DMS79 treated with DMSO at 0.1 percent for 48 hours (cell line): ENCODE data around the gene SNRNP25.
A peak's percentile ranks its signal among the peaks of the same experiment; 100 is the strongest.

Experiments
- DNase-seq: peaks from one replicate; lab custom pipeline; 2025; lab: John Stamatoyannopoulos, UW

SNRNP25 gene

DNA sequence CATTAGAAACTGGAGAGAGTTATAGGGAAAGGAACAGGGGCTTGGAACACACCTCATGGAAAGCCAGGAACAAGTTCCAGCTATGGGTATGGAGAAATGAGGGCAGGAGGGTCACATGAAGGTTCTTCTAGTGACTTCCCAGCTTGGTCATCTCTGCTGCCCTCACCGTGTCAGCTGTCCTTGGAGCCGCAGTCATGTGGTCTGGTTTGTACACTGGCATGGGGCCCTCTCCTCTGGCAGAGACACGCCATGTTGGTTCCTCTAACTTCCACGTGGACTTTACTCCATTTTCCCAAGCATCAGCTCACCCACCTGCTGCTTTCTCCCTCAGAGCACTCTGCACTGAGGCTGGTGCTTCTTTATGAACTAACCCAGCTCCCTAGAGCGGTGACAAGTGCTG is 50.7 kb downstream of the SNRNP25 start:
- no peak for DNase-seq

DNA sequence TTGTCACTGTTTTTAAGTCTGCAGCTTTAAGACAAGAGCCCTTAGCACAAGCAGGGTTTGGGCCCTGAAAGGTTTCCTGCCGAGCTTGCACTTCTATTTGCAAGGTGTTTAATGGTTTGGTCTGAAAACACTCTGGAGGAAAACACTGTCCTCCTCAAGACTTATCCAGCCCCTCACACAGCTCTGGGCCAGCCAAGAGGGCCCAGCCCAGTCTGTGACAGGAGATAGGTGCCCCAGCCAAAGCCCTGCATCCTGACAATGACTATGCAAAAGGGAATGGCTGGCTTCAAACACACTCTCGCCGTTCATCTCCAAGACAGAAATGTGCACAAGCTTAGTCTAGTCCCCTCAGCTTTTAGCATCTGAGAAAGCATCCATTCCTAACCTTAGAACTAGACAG is 51.3 kb downstream of the SNRNP25 start:
- no peak for DNase-seq

DNA sequence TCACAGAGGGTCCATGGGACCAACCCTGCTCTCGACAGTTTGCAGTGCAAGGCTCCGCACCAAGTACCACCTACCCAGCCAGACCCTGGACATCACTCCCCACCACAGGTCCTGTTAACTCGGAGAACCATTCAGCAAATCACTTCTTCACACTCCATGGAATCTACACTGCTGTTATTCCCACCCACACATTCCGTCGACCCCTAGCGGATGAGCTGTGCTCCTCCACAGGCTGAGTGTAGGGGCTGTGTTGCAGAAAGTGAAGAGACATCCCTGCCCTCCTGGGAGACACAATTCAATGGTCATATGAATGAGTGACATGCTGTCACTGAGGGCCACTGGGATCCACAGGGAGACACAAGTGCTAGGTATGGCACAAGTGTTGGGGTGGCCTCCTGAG is 51.9 kb downstream of the SNRNP25 start:
- DNase-seq, result no peak

DNA sequence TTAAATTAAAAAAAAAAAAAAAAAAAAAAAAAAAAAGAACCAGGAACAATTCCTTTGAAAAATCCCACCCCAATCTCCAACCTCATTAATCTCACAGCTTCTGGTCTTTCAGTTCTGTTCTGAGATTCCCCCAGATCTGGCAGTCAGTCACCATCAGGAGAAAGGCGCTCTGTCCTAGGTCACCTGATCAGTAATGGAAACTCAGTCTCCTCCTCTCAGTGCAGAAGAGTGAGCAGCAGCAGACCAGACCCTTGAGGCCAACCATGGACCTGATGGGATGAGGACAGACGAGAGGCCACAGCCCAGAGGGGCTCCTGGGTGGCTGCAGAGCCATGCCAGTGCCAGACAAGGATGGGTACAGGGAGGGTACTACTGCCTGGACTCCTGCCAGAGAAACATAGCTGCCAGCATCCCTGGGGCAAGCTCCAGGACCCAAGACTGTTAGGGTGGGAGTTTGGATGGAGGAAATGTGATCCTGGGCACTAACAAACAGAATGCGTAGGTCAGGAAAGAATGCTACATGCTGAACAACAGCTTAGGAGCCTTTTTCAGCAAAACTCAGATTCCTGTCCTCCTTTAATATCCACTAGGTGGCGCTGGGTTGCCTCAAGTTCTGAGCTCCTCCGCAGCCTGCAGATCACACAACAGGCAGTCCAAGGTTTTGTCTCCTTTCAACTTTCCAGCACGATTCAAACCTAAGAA is 53.1 kb downstream of the SNRNP25 start:
- peak; percentile 79 for DNase-seq
